AG04449 (cell line): Measurements from ENCODE around the gene FAM174C.
"Not testable (repeated sequence)": the region's sequence is repeated elsewhere in the genome, so short reads cannot be mapped to it uniquely, and the experiment has no call there.

Source experiments
- CTCF ChIA-PET: fragments of 350-600 bp; formaldehyde crosslinking; extraction: SDS; loops from one replicate; lab custom pipeline; 2021; ENCODE audit warnings: antibody characterized with exemption; lab: Yijun Ruan, JAX
- POLR2A ChIA-PET: fragments of 400-600, 350-600 bp; formaldehyde crosslinking; extraction: SDS; loops from one replicate; lab custom pipeline; 2020; ENCODE audit warnings: antibody characterized with exemption, inconsistent platforms; lab: Yijun Ruan, JAX
- DNase-seq: peaks from one replicate; pipeline ENCODE4 v3.0.0-alpha.2; 2010; ENCODE audit warnings: low read depth, low spot score
- H3K4me3 ChIP-seq: 2 replicates; pipeline ENCODE4 v1.5.1; 2011; ENCODE audit warnings: low read depth, mild to moderate bottlenecking, control low read depth, low read length
- CTCF ChIP-seq: IDR thresholded peaks from one replicate; pipeline ENCODE4 v1.5.1; 2011; ENCODE audit warnings: mild to moderate bottlenecking, moderate library complexity, low read length, control low read depth, inconsistent platforms; ENCODE audit not compliant: insufficient read depth; ENCODE audit errors: missing control alignments

Gene FAM174C

GRCh38 chr19:1245494-1246264 is 29.7 kb upstream of the FAM174C start:
- CTCF ChIA-PET, result interaction anchor here (1.5 to 9.7 kb wide), 3 partner anchors 19 to 137 kb away, joined by 5 to 626 read pairs (median 46); partner anchors contain the start of genes CIRBP and NDUFS7
- H3K4me3 ChIP-seq, result no peak overlapping the region
- TF ChIP-seq CTCF, result no peak
- POLR2A ChIA-PET, result interaction anchor here (1.1 to 3.0 kb wide), 5 partner anchors 19 to 24 kb away, joined by 4 to 96 read pairs (median 15); partner anchors contain the start of gene CIRBP
- no peak for DNase-seq

GRCh38 chr19:1246265-1247087 is 28.9 kb upstream of the FAM174C start:
- CTCF ChIA-PET, result interaction anchor here (9.7 kb wide), 1 partner anchor 18 kb away, joined by 626 read pairs; the partner anchor contains the start of gene CIRBP
- not testable (repeated sequence) for DNase-seq, H3K4me3 ChIP-seq
- POLR2A ChIA-PET, result interaction anchor here (1.1 to 1.3 kb wide), 3 partner anchors 18 to 23 kb away, joined by 4 to 15 read pairs (median 5); partner anchors contain the start of gene CIRBP

- ChIA-PET CTCF (interaction anchor here (9.7 kb wide), 1 partner anchor 17 kb away, joined by 626 read pairs; the partner anchor contains the start of gene CIRBP), POLR2A (no interaction called here)
- TF ChIP-seq CTCF, result no peak
- no peak for DNase-seq
- peak overlapping the region; percentile 76 for H3K4me3 ChIP-seq
These were observed 27.6 kb upstream of the FAM174C start for GRCh38 chr19:1247748-1248138.

GRCh38 chr19:1248139-1248785 is 27.1 kb upstream of the FAM174C start, which contains the start of gene MIDN:
MIDN (plus strand) TSS chr19:1248583; CDS start chr19:1250297, 1,714 bp downstream.
- peak within 1 kb of the TSS; percentile 76 for H3K4me3 ChIP-seq
- no peak for DNase-seq
- POLR2A ChIA-PET, result interaction anchor here (0.6 to 1.0 kb wide), 6 partner anchors 17 to 216 kb away, joined by 3 to 13 read pairs (median 3); partner anchors contain the start of gene CIRBP
- TF ChIP-seq CTCF, result peak; percentile 58
- CTCF ChIA-PET, result no interaction called here

- DNase-seq, result no peak
- peak overlapping the region; percentile 76 for H3K4me3 ChIP-seq
- POLR2A ChIA-PET, result interaction anchor here (0.6 to 1.0 kb wide), 7 partner anchors 12 to 217 kb away, joined by 3 to 13 read pairs (median 3); partner anchors contain the start of gene CIRBP
- CTCF ChIA-PET, result no interaction called here
- TF ChIP-seq CTCF, result peak; percentile 60
These were observed 26.5 kb upstream of the FAM174C start for GRCh38 chr19:1248786-1249297.
